ENCODE measurements around the gene ATP8B2.
"Not testable (repeated sequence)": the region's sequence is repeated elsewhere in the genome, so short reads cannot be mapped to it uniquely, and the experiment has no call there.

Gene ATP8B2, protein sequence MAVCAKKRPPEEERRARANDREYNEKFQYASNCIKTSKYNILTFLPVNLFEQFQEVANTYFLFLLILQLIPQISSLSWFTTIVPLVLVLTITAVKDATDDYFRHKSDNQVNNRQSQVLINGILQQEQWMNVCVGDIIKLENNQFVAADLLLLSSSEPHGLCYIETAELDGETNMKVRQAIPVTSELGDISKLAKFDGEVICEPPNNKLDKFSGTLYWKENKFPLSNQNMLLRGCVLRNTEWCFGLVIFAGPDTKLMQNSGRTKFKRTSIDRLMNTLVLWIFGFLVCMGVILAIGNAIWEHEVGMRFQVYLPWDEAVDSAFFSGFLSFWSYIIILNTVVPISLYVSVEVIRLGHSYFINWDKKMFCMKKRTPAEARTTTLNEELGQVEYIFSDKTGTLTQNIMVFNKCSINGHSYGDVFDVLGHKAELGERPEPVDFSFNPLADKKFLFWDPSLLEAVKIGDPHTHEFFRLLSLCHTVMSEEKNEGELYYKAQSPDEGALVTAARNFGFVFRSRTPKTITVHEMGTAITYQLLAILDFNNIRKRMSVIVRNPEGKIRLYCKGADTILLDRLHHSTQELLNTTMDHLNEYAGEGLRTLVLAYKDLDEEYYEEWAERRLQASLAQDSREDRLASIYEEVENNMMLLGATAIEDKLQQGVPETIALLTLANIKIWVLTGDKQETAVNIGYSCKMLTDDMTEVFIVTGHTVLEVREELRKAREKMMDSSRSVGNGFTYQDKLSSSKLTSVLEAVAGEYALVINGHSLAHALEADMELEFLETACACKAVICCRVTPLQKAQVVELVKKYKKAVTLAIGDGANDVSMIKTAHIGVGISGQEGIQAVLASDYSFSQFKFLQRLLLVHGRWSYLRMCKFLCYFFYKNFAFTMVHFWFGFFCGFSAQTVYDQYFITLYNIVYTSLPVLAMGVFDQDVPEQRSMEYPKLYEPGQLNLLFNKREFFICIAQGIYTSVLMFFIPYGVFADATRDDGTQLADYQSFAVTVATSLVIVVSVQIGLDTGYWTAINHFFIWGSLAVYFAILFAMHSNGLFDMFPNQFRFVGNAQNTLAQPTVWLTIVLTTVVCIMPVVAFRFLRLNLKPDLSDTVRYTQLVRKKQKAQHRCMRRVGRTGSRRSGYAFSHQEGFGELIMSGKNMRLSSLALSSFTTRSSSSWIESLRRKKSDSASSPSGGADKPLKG

DNA sequence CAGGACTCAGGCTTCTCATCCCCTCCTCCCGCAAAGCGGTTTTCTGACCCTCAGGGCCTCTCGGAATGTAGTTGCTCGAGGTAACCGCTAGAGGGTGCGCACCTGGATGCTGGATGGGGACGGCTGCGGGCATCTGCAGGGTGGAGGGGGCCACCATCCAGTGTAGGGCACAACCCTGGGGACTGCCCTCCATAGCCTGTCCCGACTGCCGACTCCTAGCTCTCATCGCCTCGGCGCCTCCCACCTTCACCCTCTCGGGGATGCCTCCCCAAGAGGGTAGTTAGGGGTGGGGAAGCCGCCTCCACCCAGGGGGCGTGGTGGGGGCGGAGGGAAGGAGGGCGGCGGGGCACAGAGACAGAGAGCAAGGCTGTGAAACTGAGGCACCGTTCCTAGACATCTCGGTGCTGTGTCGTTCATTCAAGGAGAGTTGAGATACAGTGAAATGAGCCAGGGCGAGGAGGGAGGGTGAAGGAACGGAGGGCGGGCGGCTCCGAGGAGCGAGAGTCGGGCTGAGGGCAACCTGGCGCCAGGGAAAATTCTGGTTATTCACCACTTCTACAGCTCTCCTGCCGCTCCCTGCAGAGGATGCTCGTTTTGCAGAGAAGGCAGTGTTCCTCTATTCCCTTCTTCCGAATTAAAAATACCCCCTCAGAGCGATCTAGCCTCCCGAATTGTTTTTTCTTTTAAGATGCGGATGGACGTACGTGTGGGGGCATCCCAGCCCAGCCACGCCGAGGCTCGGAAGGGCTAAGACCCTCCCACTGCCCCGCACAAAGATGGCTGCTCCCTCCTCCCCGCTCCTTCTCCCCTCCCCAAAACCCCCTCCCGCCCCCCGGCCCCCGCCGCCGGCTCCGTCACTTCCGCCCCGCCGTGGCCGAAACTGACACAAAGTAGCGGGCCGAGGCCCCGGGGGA, at the start of gene ATP8B2:
Gene ATP8B2, plus strand, starts transcription at position 857 of the 914 bp plus-strand sequence. CDS start 2,617 bp downstream, outside the sequence.
- DNase-seq, result peak; percentile 79 to 84

DNA sequence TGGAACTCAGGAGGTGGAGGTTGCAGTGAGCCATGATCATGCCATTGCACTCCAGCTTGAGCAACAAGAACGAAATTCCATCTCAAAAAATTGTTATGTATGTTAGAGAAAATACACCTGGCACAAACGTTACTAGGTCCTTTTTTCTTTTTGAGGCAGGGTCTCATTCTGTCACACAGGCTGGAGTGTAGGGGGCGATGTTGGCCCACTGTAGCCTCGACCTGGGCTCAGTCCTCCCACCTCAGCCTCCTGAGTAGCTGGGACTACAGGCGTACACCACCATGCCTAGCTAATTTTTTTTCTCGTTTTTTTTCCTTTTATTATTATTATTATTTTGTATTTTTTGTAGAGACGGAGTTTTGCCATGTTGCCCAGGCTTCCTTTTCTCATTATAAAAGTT, 48.5 kb upstream of the ATP8B2 start:
- DNase-seq, result peak in 1 of 2 donors; percentile 29

DNA sequence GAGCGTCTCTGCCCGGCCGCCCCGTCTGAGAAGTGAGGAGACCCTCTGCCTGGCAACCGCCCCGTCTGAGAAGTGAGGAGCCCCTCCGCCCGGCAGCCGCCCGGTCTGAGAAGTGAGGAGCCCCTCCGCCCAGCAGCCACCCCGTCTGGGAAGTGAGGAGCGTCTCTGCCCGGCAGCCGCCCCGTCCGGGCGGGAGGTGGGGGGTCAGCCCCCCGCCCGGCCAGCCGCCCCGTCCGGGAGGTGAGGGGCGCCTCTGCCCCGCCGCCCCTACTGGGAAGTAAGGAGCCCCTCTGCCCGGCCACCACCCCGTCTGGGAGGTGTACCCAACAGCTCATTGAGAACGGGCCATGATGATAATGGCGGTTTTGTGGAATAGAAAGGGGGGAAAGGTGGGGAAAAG, 37.7 kb upstream of the ATP8B2 start:
- not testable (repeated sequence) for DNase-seq

DNA sequence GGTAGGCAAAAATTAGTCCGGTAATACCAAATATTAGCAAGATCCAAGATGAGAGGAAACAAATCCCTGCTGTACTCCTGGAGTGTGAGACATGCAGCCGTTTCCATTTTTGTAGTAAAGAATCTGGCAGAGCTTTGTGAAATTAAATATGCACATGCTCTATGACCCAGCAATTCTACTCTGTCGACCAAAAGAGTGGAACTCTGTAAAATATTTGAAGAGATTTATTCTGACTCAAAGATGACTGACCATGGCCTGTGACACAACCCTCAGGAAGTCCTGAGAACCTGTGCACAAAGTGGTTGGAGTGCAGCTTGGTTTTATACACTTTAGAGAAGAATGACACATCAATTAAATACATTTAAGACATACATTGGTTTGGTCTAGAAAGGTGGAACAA, 36.7 kb upstream of the ATP8B2 start:
- no peak for DNase-seq

DNA sequence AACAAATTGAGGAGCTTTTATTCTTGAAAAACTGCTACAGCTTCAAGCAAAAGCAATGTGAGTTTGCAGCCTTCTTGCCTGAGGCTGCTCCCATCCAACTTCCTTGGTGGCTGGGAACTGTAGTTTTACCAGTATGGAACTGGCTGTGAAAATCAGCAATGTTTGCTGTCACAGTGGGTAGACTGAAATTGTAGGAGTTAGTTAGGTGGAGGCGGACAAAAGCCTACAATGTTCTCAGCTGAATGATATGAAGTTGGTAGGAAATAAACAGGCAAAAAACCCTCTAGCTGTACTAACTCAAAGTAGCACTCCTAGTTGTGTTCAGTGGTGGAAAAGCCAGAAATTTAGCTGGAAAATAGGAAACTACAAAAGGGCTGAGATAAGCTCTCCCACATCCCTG, 34.4 kb upstream of the ATP8B2 start:
- no peak for DNase-seq

DNA sequence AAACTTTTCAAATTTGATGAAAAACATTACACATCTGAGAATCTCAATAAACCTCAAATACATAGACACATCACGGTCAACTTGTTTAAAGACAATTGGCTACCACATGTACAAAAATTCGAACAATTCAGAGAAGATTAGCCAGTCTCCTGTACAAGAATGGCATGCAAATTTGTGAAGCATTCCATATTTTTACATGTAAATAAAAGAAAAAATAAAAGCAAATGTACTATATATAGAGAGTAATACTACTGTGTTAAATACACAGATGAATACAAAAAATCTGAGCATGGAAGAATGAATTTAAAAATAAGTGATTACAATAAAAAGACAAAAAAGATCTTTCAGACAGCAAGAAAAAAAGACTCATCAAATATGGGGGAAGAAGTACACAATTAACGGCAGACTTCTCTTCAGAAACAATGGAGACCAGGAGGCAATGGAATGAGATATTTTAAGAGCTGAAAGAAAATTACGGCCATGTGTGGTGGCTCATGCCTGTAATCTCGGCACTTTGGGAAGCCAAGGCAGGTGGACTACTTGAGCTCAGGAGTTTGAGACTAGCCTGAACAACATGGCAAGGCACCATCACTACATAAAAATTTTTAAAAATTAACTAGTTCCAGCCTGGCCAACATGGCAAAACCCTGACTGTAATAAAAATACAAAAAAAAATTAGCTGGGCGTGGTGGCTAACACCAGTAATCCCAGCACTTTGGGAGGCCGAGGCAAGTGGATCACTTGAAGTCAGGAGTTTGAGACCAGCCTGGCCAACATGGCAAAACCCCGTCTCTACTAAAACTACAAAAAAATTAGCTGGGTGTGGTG, 29.7 kb upstream of the ATP8B2 start:
- no peak for DNase-seq

DNA sequence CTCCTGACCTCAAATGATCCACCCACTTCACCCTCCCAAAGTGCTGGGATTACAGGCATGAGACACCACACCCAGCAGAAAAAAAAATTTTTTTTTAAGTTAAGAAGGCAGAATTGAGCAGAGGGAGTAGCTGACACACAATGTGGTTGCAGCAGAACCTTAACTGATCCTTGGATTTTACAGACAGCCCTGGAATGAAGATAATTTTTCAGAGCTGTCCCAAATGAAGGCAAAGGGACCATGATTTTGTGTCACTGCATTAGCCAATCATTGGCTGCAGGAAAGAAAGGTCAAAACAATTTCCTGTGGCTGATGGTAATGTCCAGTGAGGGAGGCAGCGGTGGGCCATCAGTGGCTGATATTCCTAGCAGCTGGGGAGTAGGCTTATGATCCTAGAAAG, 23.7 kb upstream of the ATP8B2 start:
- DNase-seq, result no peak

DNA sequence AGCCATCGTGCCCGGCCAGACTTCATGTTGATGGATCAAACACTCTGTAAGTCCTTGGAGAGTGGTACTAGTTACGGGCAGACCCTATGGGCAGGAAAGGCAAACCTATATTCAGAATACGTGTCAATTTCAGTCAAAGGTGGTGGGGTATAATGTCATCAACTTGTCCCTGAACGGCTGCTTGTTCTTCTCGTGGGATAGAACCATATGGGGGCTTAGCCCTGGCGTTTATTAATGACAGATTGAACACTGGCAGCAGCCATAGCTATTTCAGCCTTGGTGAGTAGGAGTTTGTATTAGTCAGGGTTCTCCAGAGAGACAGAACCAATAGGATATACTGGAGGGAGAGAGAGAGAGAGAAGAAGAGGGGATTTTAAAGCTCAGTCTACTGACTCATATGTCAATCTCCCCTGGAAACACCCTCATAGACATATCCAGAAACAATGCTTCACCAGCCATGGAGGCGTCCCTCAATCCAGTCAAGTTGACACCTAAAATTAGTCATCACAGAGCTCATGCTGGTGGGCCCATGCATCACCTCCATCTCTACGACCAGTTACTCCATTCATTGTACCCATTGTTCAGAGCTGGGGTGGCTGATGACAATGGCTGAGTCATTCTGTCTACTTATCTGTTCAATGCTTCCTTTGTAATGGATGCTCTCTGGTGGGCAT, 20.5 kb upstream of the ATP8B2 start:
- DNase-seq, result no peak

DNA sequence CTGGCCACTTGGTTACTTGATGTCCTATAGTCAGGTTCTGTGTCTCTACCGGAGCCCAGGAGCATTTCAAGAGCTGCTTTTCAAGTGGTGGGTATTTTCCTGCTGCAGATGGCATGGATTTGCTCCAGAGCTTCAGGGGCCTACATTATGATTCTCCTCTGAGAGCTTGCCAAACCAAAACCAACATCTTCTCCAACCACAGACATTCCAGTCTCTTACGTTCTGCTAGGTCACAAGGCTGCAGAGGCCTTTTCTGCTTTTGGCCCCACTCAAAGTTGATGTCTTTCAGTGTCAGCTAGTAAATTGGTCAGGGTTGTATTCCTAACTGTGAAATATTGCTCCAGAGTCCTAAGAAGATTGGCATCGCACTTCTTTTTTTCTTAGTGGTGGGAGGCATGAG, 19.2 kb upstream of the ATP8B2 start:
- no peak for DNase-seq

DNA sequence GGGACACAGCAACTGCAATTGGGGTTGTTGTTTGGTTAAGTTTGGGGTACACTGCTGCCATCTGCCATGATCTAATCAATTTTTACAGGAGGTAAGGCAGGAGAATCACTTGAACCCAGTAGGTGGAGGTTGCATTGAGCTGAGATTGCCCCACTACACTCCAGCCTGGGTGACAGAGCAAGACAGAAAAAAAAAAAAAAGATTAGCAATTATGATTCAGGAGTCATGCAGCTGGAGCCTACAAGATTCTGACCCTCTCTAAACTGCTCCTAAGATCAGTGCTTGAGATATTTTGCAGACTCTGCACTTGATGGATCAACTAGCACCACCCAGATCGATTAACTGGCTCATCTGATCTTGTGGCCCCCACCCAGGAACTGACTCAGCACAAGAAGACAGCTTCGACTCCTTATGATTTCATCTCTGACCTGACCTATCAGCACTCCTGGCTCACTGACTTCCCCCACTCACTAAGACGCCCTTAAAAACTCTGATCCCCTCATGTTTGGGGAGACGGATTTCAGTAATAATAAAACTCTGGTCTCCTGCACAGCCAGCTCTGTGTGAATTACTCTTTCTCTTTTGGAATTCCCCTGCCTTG, 17.6 kb upstream of the ATP8B2 start:
- not testable (repeated sequence) for DNase-seq

DNA sequence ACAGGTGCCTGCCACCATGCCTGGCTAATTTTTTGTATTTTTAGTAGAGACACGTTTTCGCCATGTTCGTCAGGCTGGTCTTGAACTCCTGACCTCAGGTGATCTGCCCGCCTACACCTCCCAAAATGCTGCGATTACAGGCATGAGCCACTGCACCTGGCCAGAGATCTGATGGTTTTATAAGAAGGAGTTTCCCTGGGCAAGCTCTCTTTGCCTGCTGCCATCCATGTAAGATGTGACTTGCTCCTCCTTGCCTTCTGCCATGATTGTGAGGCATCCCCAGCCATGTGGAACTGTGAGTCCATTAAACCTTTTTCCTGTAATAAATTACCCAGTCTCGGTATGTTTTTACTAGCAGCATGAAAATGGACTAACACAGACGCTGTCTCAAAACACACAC, 16.2 kb upstream of the ATP8B2 start:
- DNase-seq, result not testable (repeated sequence)

DNA sequence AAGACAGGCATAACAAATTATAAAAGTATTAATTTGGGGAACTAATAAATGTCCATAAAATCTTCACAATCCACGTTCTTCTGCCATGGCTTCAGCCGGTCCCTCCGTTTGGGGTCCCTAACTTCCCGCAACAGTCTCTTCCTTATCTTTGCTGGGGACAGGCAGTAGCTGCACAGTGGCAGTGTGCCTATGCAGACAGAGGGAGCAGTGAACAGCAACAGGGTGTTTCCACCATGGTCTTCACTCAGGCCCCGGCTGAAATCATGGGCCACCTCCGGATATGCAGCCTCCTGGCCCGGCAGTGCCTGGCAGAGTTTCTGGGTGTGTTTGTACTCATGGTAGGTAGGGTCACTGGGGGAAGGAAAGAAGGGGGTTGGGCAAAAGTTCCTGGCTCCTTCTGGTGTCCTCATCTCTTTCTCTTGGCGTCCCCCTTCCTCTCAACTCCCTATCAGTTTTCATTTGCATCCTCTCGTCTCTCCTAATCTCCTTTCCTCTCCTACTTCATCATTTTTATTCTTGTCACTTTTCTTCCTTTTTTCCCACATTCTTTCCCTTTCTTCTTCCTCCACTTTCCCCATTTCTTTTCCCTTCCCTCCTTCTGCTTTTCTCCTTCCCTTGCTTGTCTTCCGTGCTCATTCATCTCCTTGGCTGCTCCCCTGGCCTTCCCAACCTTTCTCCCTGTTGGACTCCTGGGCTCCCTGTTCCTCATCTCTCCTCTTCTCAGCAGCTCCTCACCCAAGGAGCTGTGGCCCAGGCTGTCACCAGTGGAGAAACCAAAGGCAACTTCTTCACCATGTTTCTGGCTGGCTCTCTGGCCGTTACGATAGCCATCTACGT, 12.9 kb upstream of the ATP8B2 start:
- DNase-seq, result not testable (repeated sequence)

DNA sequence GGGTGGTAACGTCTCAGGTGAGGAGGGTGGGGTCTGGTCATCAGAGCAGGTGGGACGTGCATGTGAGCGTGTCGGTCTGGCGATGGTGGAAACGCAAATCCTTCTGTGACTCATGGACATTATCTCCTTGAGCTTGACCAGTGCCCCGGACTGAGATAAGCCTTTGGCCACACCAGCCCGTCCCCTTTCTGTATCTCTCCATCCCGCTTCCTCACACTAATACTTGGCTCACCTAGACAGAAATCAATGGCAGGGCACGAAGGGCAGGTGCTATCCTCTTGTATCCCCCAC, 12.3 kb upstream of the ATP8B2 start:
- no peak for DNase-seq

DNA sequence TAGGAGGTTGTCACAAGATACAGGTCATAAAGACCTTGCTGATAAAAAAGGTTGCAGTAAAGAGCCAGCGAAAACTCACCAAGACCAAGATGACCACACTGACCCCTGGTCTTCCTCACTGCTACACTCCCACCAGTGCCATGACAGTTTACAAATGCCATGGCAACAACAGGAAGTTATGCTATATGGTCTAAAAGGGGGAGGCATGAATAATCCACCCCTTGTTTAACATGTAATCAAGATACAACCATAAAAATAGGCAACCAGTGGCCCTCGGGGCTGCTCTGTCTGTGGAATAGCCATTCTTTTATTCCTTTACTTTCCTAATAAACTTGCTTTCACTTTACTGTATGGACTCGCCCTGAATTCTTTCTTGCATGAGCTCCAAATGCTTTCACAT, 11.1 kb upstream of the ATP8B2 start:
- not testable (repeated sequence) for DNase-seq

DNA sequence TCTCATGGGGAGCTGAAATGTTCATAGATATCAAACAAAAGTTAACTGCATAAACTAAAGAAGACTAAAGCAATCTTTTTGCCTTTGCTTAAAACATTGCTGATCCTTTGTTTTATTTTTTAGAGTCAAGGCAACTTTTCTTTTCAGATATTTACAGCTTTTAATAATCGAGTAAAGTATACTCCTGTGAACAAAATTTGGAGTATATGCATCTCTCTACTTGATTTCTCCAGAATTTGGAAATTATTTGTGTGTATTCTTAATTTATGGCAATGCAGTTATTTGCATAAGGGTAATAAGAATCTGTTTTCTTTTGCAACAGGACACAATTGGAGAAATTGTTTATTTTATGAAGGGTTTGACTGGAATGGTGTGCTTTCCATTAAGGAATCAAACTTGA, 8.6 kb upstream of the ATP8B2 start:
- DNase-seq, result no peak

DNA sequence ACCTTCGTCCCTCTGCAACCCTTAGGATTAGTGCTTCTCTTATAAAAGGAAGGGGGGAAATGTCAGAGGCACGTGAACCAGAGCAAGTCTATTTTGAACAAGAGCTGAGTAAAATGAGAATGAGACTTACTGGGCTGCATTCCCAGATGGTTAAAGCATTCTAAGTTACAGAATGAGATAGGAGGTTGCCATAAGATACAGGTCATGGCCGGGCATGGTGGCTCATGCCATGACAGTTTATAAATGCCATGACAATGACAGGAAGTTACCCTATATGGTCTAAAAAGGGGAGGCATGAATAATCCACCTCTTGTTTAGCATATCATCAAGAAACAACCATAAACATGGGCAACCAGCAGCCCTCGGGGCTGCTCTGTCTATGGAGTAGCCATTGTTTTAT, 6.9 kb upstream of the ATP8B2 start:
- no peak for DNase-seq

DNA sequence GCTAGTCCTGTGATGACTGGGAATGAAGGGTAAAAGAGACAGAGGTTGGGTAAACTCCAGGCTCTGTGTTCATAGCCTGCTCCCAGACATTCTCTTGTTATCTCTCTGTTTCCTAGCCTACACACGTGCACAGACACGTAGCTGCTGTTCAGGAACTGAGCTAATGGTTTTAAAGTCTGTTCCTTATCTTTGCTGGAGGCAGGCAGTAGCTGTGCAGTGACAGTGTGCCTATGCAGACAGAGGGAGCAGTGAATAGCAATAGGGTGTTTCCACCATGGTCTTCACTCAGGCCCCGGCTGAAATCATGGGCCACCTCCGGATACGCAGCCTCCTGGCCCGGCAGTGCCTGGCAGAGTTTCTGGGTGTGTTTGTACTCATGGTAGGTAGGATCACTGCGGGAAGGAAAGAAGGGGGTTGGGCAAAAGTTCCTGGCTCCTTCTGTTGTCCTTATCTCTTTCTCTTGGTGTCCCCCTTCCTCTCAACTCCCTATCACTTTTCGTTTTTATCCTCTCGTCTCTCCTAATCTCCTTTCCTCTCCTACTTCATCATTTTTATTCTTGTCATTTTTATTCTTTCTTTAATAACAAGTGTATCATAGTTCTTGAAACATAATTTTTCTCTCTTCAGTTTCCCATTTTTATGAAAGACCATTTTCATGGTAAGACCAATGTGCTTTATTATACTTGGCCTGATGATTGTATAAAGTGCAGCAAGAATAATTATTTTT, 4.3 kb upstream of the ATP8B2 start, which contains the start of gene AQP10:
Gene AQP10, plus strand, starts transcription at position 212 of the 727 bp plus-strand sequence. Its CDS starts 63 bp downstream, at position 275.
- no peak for DNase-seq

DNA sequence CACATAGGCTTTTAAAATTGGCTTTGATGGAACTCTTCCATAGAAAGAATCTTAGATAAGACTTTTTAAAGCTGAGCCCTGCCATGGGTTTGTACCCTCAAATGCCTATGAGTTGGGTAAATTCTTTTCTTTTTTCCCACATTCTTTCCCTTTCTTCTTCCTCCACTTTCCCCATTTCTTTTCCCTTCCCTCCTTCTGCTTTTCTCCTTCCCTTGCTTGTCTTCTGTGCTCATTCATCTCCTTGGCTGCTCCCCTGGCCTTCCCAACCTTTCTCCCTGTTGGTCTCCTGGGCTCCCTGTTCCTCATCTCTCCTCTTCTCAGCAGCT, 3.8 kb upstream of the ATP8B2 start:
- DNase-seq, result not testable (repeated sequence)

DNA sequence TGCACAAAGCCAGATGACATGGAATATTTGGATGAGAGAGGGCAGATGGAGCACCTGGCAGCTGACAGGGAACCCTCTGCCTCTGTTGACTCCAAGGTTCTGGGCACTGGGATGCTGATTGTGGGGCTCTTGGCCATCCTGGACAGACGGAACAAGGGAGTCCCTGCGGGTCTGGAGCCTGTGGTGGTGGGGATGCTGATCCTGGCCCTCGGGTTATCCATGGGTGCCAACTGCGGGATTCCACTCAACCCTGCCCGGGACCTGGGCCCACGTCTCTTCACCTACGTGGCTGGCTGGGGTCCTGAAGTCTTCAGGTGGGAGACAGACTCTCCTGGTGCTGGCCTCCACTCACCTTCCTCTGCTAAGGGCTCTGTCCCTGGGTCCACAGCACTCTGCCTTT, 1.8 kb upstream of the ATP8B2 start:
- no peak for DNase-seq
